NB4 (cell line): ENCODE results near the gene RAD51B.

Experiments
- MYC ChIP-seq: IDR thresholded peaks from 2 replicates; pipeline ENCODE4 v1.6.1; 2011; ENCODE audit warnings: low read depth, low read length
- POLR2A ChIP-seq: IDR thresholded peaks from 2 replicates; pipeline ENCODE4 v1.6.1; 2011; ENCODE audit warnings: mild to moderate bottlenecking; ENCODE audit not compliant: insufficient read length; ENCODE audit errors: extremely low read depth
- TF ChIP-seq, protein P1 (sequence below): IDR thresholded peaks from one replicate; pipeline ENCODE4 v1.5.1; 2012; ENCODE audit warnings: low read depth, low read length
- TF ChIP-seq, protein P2 (sequence below): IDR thresholded peaks from 2 replicates; pipeline ENCODE4 v1.6.1; 2011; ENCODE audit warnings: low read depth, low read length

DNA sequence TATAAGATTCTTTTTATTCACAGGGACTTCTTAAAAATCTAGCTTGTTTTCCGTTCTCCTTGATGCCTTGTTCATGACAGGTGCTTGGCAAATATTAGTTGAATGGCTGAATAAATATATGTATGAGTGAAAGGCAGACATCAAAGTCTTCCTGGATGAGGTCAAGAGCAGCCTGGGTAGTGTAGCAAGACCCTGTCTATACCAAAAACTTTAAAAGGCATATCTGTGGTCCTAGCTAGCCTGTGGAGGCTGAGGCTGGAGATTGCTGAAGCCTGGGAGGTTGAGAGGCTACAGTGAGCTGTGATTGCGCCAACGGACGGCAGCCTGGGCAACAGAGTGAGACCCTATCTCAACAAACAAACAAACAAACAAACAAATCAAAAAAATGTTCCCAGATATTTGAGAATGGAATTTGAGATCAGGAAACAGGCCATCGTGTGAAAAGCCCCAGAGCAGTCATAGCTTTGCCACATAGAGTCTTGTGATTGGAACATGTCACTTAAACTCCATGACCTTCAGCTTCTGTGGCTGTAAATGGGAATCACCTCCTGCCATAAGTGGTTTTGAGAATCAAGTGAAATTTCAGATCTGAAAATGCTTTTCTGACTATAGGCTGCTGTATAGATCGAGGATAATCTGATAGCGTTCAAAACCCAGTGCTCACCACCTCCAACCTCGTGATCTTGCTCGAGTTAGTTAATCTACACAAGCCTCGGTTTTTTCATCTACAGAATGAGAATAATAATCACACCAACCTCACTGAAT lies 908.9 kb downstream of the RAD51B start:
- no peak for TF ChIP-seq POLR2A
- TF ChIP-seq, protein P1, sequence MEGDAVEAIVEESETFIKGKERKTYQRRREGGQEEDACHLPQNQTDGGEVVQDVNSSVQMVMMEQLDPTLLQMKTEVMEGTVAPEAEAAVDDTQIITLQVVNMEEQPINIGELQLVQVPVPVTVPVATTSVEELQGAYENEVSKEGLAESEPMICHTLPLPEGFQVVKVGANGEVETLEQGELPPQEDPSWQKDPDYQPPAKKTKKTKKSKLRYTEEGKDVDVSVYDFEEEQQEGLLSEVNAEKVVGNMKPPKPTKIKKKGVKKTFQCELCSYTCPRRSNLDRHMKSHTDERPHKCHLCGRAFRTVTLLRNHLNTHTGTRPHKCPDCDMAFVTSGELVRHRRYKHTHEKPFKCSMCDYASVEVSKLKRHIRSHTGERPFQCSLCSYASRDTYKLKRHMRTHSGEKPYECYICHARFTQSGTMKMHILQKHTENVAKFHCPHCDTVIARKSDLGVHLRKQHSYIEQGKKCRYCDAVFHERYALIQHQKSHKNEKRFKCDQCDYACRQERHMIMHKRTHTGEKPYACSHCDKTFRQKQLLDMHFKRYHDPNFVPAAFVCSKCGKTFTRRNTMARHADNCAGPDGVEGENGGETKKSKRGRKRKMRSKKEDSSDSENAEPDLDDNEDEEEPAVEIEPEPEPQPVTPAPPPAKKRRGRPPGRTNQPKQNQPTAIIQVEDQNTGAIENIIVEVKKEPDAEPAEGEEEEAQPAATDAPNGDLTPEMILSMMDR: no peak
- TF ChIP-seq, protein P2, sequence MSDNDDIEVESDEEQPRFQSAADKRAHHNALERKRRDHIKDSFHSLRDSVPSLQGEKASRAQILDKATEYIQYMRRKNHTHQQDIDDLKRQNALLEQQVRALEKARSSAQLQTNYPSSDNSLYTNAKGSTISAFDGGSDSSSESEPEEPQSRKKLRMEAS: no peak
- no peak for TF ChIP-seq MYC
